Stimulated activated CD4-positive, alpha-beta T cell treated with anti-CD3 and anti-CD28 coated beads, TNF-alpha, amount 100 ng/mL, for 24 hours (primary cell): ENCODE data around the gene MX2.
"Not testable (repeated sequence)": the region's sequence is repeated elsewhere in the genome, so short reads cannot be mapped to it uniquely, and the experiment has no call there.

Source experiments
- DNase-seq, 3 experiments: peaks; one replicate each; pipeline ENCODE4 v3.0.0-alpha.2; 2020; ENCODE audit warnings: low read depth in 3 of 3

Gene MX2

GRCh38 chr21:41338455-41338854 is 23.4 kb upstream of the MX2 start:
- no peak for DNase-seq

GRCh38 chr21:41342035-41342434 is 19.8 kb upstream of the MX2 start:
- no peak for DNase-seq

GRCh38 chr21:41344146-41344545 is 17.7 kb upstream of the MX2 start:
- DNase-seq, result no peak

GRCh38 chr21:41345356-41345755 is 16.5 kb upstream of the MX2 start:
- DNase-seq, result no peak

GRCh38 chr21:41345934-41346685 is 15.7 kb upstream of the MX2 start:
- DNase-seq, result no peak

- DNase-seq, result no peak
Measured at GRCh38 chr21:41346758-41347157, 15.1 kb upstream of the MX2 start.

- no peak for DNase-seq
Measured at GRCh38 chr21:41348434-41348833, 13.4 kb upstream of the MX2 start.

GRCh38 chr21:41349126-41349525 is 12.7 kb upstream of the MX2 start:
- DNase-seq, result no peak

GRCh38 chr21:41349619-41350390 is 12.0 kb upstream of the MX2 start:
- no peak for DNase-seq

GRCh38 chr21:41350436-41351155 is 11.2 kb upstream of the MX2 start:
- no peak for DNase-seq

GRCh38 chr21:41357546-41357945 is 4.3 kb upstream of the MX2 start:
- DNase-seq, result no peak

- no peak for DNase-seq
Measured at GRCh38 chr21:41358193-41359166, 3.3 kb upstream of the MX2 start.

- no peak for DNase-seq
Measured at GRCh38 chr21:41359286-41359685, 2.5 kb upstream of the MX2 start.

GRCh38 chr21:41359754-41360071 is 2.1 kb upstream of the MX2 start:
- DNase-seq, result not testable (repeated sequence)

GRCh38 chr21:41360072-41360821 is 1.6 kb upstream of the MX2 start:
- DNase-seq, result no peak

GRCh38 chr21:41361053-41361785 is 608 bp upstream of the MX2 start:
- DNase-seq, result no peak

- DNase-seq, result no peak
Measured at GRCh38 chr21:41362605-41363369, 960 bp downstream of the MX2 start.

GRCh38 chr21:41363370-41364270 is 1.8 kb downstream of the MX2 start:
- DNase-seq, result no peak
